Activated T-cell treated with anti-CD3 and anti-CD28 coated beads, Interleukin-2, amount 50 U/mL, for 24 hours (primary cell): Measurements from ENCODE around the gene CACNB3.
A peak's percentile ranks its signal among the peaks of the same experiment; 100 is the strongest.
"Not testable (repeated sequence)": the region's sequence is repeated elsewhere in the genome, so short reads cannot be mapped to it uniquely, and the experiment has no call there.

Source experiments
- DNase-seq: peaks from one replicate; pipeline ENCODE4 v3.0.0-alpha.2; 2020
- H3K27ac Mint-ChIP-seq: 2 replicates; pipeline ENCODE4 v1.8.0; 2020; ENCODE audit warnings: mild to moderate bottlenecking, mixed read lengths
- H3K27me3 Mint-ChIP-seq: 2 replicates; pipeline ENCODE4 v1.8.0; 2020; ENCODE audit warnings: mixed read lengths
- H3K36me3 Mint-ChIP-seq: 2 replicates; pipeline ENCODE4 v1.8.0; 2020; ENCODE audit warnings: low read depth, mixed read lengths
- H3K4me1 Mint-ChIP-seq: 2 replicates; pipeline ENCODE4 v1.8.0; 2020; ENCODE audit warnings: low read depth, mixed read lengths
- H3K4me3 Mint-ChIP-seq: 2 replicates; pipeline ENCODE4 v1.8.0; 2020; ENCODE audit warnings: mild to moderate bottlenecking, moderate library complexity, mixed read lengths
- H3K9me3 Mint-ChIP-seq: 2 replicates; pipeline ENCODE4 v1.8.0; 2020; ENCODE audit warnings: mixed read lengths

Gene CACNB3

DNA sequence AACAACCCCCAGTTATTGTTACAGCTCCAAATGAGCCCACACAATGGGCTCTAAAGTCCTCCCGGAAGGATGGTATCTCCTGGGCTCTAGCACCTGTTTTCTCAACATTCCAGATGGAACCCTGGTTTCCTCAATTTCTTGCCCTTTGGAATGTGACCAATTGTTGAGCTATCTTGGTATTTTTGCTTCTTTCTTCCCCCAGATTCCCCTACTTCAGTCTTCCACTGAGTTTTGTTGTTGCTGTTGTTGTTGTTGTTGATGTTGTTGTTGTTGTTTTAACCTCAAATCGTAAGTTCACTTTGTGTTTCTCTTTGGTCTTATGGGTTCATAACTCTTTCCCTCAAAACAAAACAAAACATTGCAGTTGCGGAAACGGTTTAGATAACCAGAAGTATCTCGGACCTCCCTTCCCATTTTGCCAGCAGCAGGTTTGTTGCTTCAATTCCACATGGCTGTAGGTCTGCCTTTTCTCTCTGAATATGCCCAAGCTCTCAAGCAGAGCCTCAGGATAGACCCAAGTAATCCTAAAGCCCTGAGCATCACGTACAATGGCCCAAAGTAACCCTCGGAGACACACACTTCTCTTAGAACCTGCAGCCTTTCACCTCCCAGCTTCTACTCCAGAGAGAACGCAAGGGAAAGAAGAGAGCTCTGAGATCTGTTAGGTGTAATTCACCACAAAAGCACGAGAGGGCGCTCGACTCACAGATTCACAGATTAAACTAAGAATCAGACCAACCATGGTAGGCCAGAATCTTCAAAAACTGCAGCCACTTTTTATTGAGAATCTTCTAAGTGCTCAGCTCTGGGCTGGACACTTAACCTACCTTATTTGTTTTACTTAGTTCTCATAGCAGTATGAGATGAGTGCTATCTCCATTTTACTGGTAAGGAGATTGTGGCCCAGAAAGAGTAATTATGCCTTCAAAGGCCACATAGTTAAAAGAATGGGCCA, 34.7 kb downstream of the CACNB3 start:
- Mint-ChIP-seq H3K4me1 (peaks cover 33% of the 10 kb centered on the region), H3K27ac (peak overlapping the region; percentile 99), H3K9me3 (no peaks in the 10 kb centered on the region)

DNA sequence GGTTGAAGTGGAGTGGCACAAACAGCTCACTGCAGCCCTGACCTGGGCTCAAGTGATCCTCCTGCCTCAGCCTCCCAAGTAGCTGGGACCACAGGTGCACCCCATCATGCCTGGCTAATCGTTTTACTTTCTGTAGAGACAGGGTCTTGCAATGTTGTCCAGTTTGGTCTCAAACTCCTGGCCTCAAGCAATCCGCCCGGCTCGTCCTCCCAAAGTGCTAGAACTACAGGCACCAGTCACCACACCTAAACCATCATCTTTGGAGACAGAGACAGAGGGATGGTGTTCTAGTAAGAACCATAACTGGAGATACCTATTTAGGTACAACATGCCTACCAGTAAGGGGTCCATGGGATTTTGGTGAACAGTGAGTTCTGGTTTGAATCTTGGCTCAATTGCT, 36.2 kb downstream of the CACNB3 start:
- DNase-seq = no peak
- no peak overlapping the region for H3K4me3 Mint-ChIP-seq
- H3K4me1 Mint-ChIP-seq = peaks cover 29% of the 10 kb centered on the region
- no peaks in the 10 kb centered on the region for H3K27me3 Mint-ChIP-seq
- peaks cover 28% of the 10 kb centered on the region for H3K36me3 Mint-ChIP-seq
- H3K27ac Mint-ChIP-seq = no peak overlapping the region
- no peaks in the 10 kb centered on the region for H3K9me3 Mint-ChIP-seq

More for the DNA sequence above, 34.7 kb downstream of the CACNB3 start:
- peak overlapping the region; percentile 97 for H3K4me3 Mint-ChIP-seq
- no peaks in the 10 kb centered on the region for H3K27me3 Mint-ChIP-seq
- peaks cover 36% of the 10 kb centered on the region for H3K36me3 Mint-ChIP-seq
- peak; percentile 81 for DNase-seq

DNA sequence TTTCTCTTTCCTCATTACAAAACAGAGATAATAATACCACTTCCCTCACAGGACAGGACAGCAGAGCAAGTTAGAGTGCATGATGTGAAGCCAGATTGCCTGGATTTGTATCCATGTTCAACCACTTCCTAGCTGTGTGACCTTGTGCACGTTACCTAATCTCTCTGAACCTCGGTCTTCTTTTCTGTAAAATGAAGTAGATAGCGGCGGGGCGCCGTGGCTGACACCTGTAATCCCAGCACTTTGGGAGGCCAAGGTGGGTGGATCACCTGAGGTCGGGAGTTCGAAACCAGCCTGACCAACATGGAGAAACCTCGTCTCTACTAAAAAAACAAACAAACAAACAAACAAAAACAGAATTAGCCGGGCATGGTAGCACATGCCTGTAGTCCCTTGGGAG, 36.6 kb downstream of the CACNB3 start:
- Mint-ChIP-seq H3K4me1 (peaks cover 24% of the 10 kb centered on the region), H3K36me3 (peaks cover 23% of the 10 kb centered on the region)
- H3K27me3 Mint-ChIP-seq, H3K4me3 Mint-ChIP-seq, H3K9me3 Mint-ChIP-seq, H3K27ac Mint-ChIP-seq, DNase-seq: not testable (repeated sequence)

- Mint-ChIP-seq H3K36me3 (peaks cover 9% of the 10 kb centered on the region), H3K27ac (no peak overlapping the region), H3K27me3 (no peaks in the 10 kb centered on the region), H3K9me3 (no peaks in the 10 kb centered on the region), H3K4me1 (peaks cover 13% of the 10 kb centered on the region), H3K4me3 (no peak overlapping the region)
- DNase-seq = no peak
These were observed 38.1 kb downstream of the CACNB3 start for GRCh38 chr12:48856379-48856778.

DNA sequence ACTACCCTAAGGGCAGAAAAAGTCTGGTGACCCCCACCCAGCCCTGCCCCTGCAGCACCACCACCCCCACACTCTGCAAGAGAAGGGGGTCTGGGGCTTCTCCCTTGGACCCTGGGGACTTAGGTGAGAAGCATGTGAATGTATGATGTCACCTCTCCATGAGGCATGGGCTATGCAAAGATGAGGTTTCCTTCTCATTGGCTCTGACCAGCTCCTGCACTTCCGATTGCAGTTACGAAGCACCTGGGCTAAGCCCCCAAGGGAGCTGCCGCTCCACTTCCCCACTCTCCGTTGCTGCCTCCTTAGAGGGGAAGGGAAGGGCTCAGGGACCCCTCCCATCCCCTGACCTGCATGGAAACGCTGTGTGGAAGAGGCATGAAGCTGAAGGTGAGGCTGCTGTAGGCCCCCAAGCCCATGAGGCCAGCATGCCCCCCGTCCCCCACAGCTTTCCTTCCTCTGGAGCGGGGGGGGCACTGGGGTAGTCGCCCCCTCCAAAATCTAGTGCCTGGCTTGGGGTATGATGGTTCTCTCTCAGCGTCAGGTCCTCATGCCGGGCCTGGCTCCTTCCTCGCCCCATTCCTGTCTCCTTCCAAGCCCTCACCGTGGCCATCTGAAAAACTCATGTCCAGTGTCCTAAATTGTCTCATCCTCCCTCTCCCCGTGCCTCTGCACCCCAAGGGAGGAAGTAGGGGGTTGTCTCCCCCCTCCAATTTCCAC, 39.1 kb downstream of the CACNB3 start:
- Mint-ChIP-seq H3K36me3 (peaks cover 2% of the 10 kb centered on the region), H3K9me3 (no peaks in the 10 kb centered on the region), H3K4me1 (peaks cover 11% of the 10 kb centered on the region), H3K27ac (no peak overlapping the region), H3K4me3 (no peak overlapping the region), H3K27me3 (peaks cover 8% of the 10 kb centered on the region)
- DNase-seq = no peak

GRCh38 chr12:48858043-48858442, 39.7 kb downstream of the CACNB3 start:
- no peak for DNase-seq
- peaks cover 1% of the 10 kb centered on the region for H3K36me3 Mint-ChIP-seq
- H3K27ac Mint-ChIP-seq = no peak overlapping the region
- H3K27me3 Mint-ChIP-seq = peaks cover 14% of the 10 kb centered on the region
- H3K4me3 Mint-ChIP-seq = no peak overlapping the region
- H3K9me3 Mint-ChIP-seq = no peaks in the 10 kb centered on the region
- peaks cover 4% of the 10 kb centered on the region for H3K4me1 Mint-ChIP-seq

DNA sequence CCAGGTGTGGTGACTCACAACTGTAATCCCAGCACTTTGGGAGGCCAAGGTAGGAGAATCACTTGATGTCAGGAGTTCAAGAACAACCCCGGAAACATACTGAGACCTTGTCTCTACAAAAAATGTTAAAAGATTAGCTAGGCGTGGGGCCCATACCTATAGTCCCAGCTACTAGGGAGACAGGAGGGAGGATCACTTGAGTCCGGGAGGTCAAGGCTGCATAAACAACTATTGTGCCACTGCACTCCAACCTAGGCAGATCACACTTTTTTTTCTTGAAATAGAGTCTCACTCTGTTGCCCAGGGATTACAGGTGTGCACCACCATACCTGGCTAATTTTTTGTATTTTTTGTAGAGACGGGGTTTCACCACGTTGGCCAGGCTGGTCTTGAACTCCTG, 41.3 kb downstream of the CACNB3 start:
- no peaks in the 10 kb centered on the region for H3K9me3 Mint-ChIP-seq
- peaks cover 29% of the 10 kb centered on the region for H3K27me3 Mint-ChIP-seq
- H3K36me3 Mint-ChIP-seq = no peaks in the 10 kb centered on the region
- H3K27ac Mint-ChIP-seq = no peak overlapping the region
- no peak for DNase-seq
- H3K4me3 Mint-ChIP-seq = no peak overlapping the region
- H3K4me1 Mint-ChIP-seq = peaks cover 7% of the 10 kb centered on the region

GRCh38 chr12:48860236-48860635, 41.9 kb downstream of the CACNB3 start:
- Mint-ChIP-seq H3K27me3 (peaks cover 36% of the 10 kb centered on the region), H3K4me1 (peaks cover 13% of the 10 kb centered on the region)
- H3K36me3 Mint-ChIP-seq, DNase-seq, H3K9me3 Mint-ChIP-seq, H3K4me3 Mint-ChIP-seq, H3K27ac Mint-ChIP-seq: not testable (repeated sequence)

DNA sequence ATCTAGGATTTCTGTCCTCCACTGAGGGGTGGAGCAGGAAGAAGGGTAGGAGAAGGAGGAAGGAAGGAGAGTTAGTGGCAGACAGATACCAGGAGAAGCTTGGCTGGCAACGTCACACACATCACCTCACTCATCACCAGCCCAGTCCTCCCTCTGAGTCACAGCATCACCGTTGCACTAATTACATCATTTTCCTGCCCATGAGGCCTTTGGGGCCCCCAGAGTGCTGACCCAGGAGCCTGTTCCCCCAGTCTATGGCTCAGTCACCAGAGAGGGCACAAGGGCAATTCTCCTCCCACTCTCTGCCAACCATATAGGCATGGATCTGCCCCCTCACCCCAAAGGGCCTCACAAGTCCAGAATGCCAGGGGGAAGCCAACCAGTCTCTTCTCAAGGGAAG, 42.8 kb downstream of the CACNB3 start:
- Mint-ChIP-seq H3K4me1 (peaks cover 21% of the 10 kb centered on the region), H3K27me3 (peaks cover 36% of the 10 kb centered on the region), H3K27ac (no peak overlapping the region), H3K4me3 (no peak overlapping the region), H3K36me3 (no peaks in the 10 kb centered on the region), H3K9me3 (no peaks in the 10 kb centered on the region)
- no peak for DNase-seq

- H3K4me3 Mint-ChIP-seq = no peak overlapping the region
These were observed 44.5 kb downstream of the CACNB3 start for GRCh38 chr12:48862760-48863159.

DNA sequence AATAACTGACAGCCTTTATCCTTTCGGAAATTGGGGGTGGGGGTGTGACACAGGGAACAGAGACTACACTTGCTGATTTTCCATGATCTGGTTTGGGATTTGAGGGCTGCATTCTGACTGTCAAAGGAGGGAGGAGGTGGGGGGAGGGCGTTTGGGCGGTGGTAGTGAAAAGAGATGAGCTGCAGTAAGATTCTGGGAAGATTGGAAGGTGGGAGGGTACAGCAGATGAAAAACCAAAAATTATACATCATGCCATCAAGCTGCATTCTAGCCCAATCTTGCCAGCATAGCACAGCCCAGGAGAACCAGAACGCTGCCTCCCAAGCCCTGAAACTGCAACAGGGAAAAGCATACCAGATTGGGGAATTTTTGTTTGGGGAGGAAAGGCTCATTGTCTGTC, 45.0 kb downstream of the CACNB3 start:
- H3K27me3 Mint-ChIP-seq = peaks cover 36% of the 10 kb centered on the region
- H3K36me3 Mint-ChIP-seq = no peaks in the 10 kb centered on the region
- no peak overlapping the region for H3K4me3 Mint-ChIP-seq
- no peak overlapping the region for H3K27ac Mint-ChIP-seq
- no peak for DNase-seq
- no peaks in the 10 kb centered on the region for H3K9me3 Mint-ChIP-seq
- H3K4me1 Mint-ChIP-seq = peaks cover 24% of the 10 kb centered on the region

More at GRCh38 chr12:48862760-48863159, 44.5 kb downstream of the CACNB3 start:
- Mint-ChIP-seq H3K27me3 (peaks cover 36% of the 10 kb centered on the region), H3K36me3 (no peaks in the 10 kb centered on the region), H3K9me3 (no peaks in the 10 kb centered on the region), H3K4me1 (peaks cover 24% of the 10 kb centered on the region), H3K27ac (no peak overlapping the region)
- DNase-seq = no peak

GRCh38 chr12:48865281-48866051, 47.2 kb downstream of the CACNB3 start, which contains the start of gene RND1:
RND1 (minus strand) TSS chr12:48865870; CDS start chr12:48865767, 103 bp downstream.
- Mint-ChIP-seq H3K4me1 (peaks cover 24% of the 10 kb centered on the region), H3K27ac (peak within 1 kb of the TSS; percentile 73), H3K9me3 (no peaks in the 10 kb centered on the region), H3K4me3 (peak within 1 kb of the TSS; percentile 85), H3K27me3 (peaks cover 36% of the 10 kb centered on the region), H3K36me3 (no peaks in the 10 kb centered on the region)
- DNase-seq = peak; percentile 85

- H3K27ac Mint-ChIP-seq = peak overlapping the region; percentile 73
- no peaks in the 10 kb centered on the region for H3K9me3 Mint-ChIP-seq
These were observed 47.9 kb downstream of the CACNB3 start for GRCh38 chr12:48866052-48866711.

DNA sequence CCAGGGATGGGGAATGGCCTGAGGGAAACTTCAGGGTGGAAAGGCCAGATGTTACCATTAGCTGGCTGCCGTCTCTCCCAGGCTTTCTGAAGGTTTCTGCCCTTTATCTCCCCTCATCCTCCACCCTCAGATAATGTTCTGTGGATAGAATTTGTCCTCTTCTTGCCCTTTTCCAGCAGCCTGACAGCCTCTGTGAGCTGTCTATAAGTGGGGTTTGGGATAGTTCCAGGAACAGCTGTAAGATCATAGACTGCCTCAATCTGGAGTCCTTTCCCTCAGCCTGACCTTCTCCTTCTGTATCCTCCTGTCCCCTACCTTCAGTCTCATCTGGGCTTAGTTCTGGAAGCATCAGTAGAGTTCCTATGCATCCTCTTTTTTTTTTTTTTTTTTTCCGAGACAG, 50.2 kb downstream of the CACNB3 start:
- H3K9me3 Mint-ChIP-seq = no peaks in the 10 kb centered on the region
- H3K27ac Mint-ChIP-seq = no peak overlapping the region
- DNase-seq = no peak
- H3K4me3 Mint-ChIP-seq = no peak overlapping the region
- H3K36me3 Mint-ChIP-seq = no peaks in the 10 kb centered on the region
- peaks cover 18% of the 10 kb centered on the region for H3K27me3 Mint-ChIP-seq
- peaks cover 24% of the 10 kb centered on the region for H3K4me1 Mint-ChIP-seq

More at GRCh38 chr12:48866052-48866711, 47.9 kb downstream of the CACNB3 start:
- no peak for DNase-seq
- Mint-ChIP-seq H3K36me3 (no peaks in the 10 kb centered on the region), H3K4me1 (peaks cover 24% of the 10 kb centered on the region), H3K4me3 (peak overlapping the region; percentile 85), H3K27me3 (peaks cover 36% of the 10 kb centered on the region)
